H9 (cell line): ENCODE results near the gene SEMA4C. TPM values are rescaled to one million over a fixed set of nuclear protein-coding genes. Genes with fewer than 3 reads are reported as not detected.

ENCODE experiments used
- DNase-seq: peaks from one replicate; pipeline ENCODE4 v3.0.0-alpha.2; 2017
- H2AFZ ChIP-seq: one replicate; pipeline ENCODE4 v1.6.1; 2013; ENCODE audit warnings: mild to moderate bottlenecking, low read length, control low read depth, moderate library complexity
- H2AK5ac ChIP-seq: 2 replicates; pipeline ENCODE4 v1.6.1; 2013; ENCODE audit warnings: low read length, control low read depth, mixed read lengths; ENCODE audit not compliant: insufficient read length
- H2BK120ac ChIP-seq: one replicate; pipeline ENCODE4 v1.6.1; 2013; ENCODE audit warnings: low read depth, mild to moderate bottlenecking, low read length, control low read depth, inconsistent platforms; ENCODE audit not compliant: poor library complexity, severe bottlenecking
- H2BK12ac ChIP-seq: 2 replicates; pipeline ENCODE4 v1.6.1; 2013; ENCODE audit warnings: low read length, control low read depth, mixed read lengths, low read depth; ENCODE audit not compliant: insufficient read length
- H2BK15ac ChIP-seq: 2 replicates; pipeline ENCODE4 v1.6.1; 2013; ENCODE audit warnings: low read depth, low read length, control low read depth
- H2BK20ac ChIP-seq: one replicate; pipeline ENCODE4 v1.6.1; 2013; ENCODE audit warnings: low read depth, mild to moderate bottlenecking, low read length, control low read depth, inconsistent platforms; ENCODE audit not compliant: poor library complexity, severe bottlenecking
- H2BK5ac ChIP-seq: 2 replicates; pipeline ENCODE4 v1.6.1; 2013; ENCODE audit warnings: low read length, control low read depth, mixed read lengths; ENCODE audit not compliant: insufficient read length
- H3K14ac ChIP-seq: 2 replicates; pipeline ENCODE4 v1.6.1; 2013; ENCODE audit warnings: low read length, control low read depth; ENCODE audit not compliant: insufficient read depth
- H3K18ac ChIP-seq: 2 replicates; pipeline ENCODE4 v1.6.1; 2013; ENCODE audit warnings: low read depth, mild to moderate bottlenecking, mixed read lengths, low read length, control low read depth; ENCODE audit not compliant: insufficient read length
- H3K23ac ChIP-seq: 2 replicates; pipeline ENCODE4 v1.6.1; 2013; ENCODE audit warnings: low read length, control low read depth, mixed read lengths, low read depth; ENCODE audit not compliant: insufficient read length
- H3K23me2 ChIP-seq: 2 replicates; pipeline ENCODE4 v1.6.1; 2013; ENCODE audit warnings: low read depth, mild to moderate bottlenecking, mixed read lengths, low read length, control low read depth; ENCODE audit not compliant: insufficient read length, poor library complexity, severe bottlenecking
- H3K27ac ChIP-seq: 2 replicates; pipeline ENCODE4 v1.5.1; 2013; ENCODE audit warnings: low read length, control low read depth, mixed read lengths, low read depth; ENCODE audit not compliant: insufficient read length
- H3K27me3 ChIP-seq: 2 replicates; pipeline ENCODE4 v1.6.1; 2013; ENCODE audit warnings: low read length, control low read depth, inconsistent platforms; ENCODE audit not compliant: insufficient read depth
- H3K4ac ChIP-seq: 2 replicates; pipeline ENCODE4 v1.6.1; 2013; ENCODE audit warnings: low read depth, mild to moderate bottlenecking, control low read depth, inconsistent platforms, low read length, moderate library complexity
- H3K4me1 ChIP-seq: 2 replicates; pipeline ENCODE4 v1.6.1; 2013; ENCODE audit warnings: low read length, control low read depth, inconsistent platforms; ENCODE audit not compliant: insufficient read depth
- H3K4me2 ChIP-seq: 2 replicates; pipeline ENCODE4 v1.6.1; 2013; ENCODE audit warnings: low read length, control low read depth, mixed read lengths; ENCODE audit not compliant: insufficient read length, insufficient read depth
- H3K56ac ChIP-seq: 2 replicates; pipeline ENCODE4 v1.6.1; 2013; ENCODE audit warnings: low read depth, mild to moderate bottlenecking, mixed read lengths, low read length, control low read depth; ENCODE audit not compliant: insufficient read length
- H3K79me1 ChIP-seq: 2 replicates; pipeline ENCODE4 v1.6.1; 2013; ENCODE audit warnings: low read depth, mild to moderate bottlenecking, moderate library complexity, low read length, control low read depth, inconsistent platforms; ENCODE audit not compliant: insufficient read depth, poor library complexity, severe bottlenecking
- H3K79me2 ChIP-seq: 2 replicates; pipeline ENCODE4 v1.6.1; 2013; ENCODE audit warnings: low read length, control low read depth, inconsistent platforms; ENCODE audit not compliant: insufficient read depth
- H3K9ac ChIP-seq: 2 replicates; pipeline ENCODE4 v1.6.1; 2013; ENCODE audit warnings: low read length, control low read depth, mixed read lengths; ENCODE audit not compliant: insufficient read length; ENCODE audit errors: extremely low read depth
- H3K9me3 ChIP-seq: one replicate; pipeline ENCODE4 v1.6.1; 2013; ENCODE audit warnings: low read depth, low read length, inconsistent platforms; ENCODE audit not compliant: control insufficient read depth
- H3T11ph ChIP-seq: one replicate; pipeline ENCODE4 v1.6.1; 2013; ENCODE audit warnings: mild to moderate bottlenecking, low read length, control low read depth, inconsistent platforms
- H4K20me1 ChIP-seq: one replicate; pipeline ENCODE4 v1.6.1; 2013; ENCODE audit not compliant: control insufficient read depth, insufficient read length, insufficient read depth
- H4K5ac ChIP-seq: 2 replicates; pipeline ENCODE4 v1.6.1; 2013; ENCODE audit warnings: low read depth, mild to moderate bottlenecking, mixed read lengths, low read length, control low read depth; ENCODE audit not compliant: insufficient read length
- H4K8ac ChIP-seq: replicated peaks from 2 replicates; pipeline ENCODE4 v1.6.1; 2013; ENCODE audit warnings: low read length, control low read depth, mixed read lengths, low read depth; ENCODE audit not compliant: insufficient read length
- H4K91ac ChIP-seq: 2 replicates; pipeline ENCODE4 v1.6.1; 2013; ENCODE audit warnings: low read depth, mild to moderate bottlenecking, moderate library complexity, mixed read lengths, low read length, control low read depth; ENCODE audit not compliant: insufficient read length
- H3K27ac Mint-ChIP-seq, 3 experiments: 2 replicates in 2 of 3; 3 replicates in 1 of 3; pipeline ENCODE4 v1.8.0; 2020 to 2021; ENCODE audit warnings: mixed read lengths in 3 of 3, mild to moderate bottlenecking in 1 of 3, moderate library complexity in 1 of 3
- H3K27me3 Mint-ChIP-seq: 2 replicates; pipeline ENCODE4 v1.8.0; 2021; ENCODE audit warnings: low read depth, mild to moderate bottlenecking, moderate library complexity, mixed read lengths
- H3K36me3 Mint-ChIP-seq, 3 experiments: 2 replicates in 2 of 3; 3 replicates in 1 of 3; pipeline ENCODE4 v1.8.0; 2020 to 2021; ENCODE audit warnings: low read depth in 3 of 3, mixed read lengths in 3 of 3; ENCODE audit not compliant: insufficient read depth in 1 of 3
- H3K4me1 Mint-ChIP-seq, 2 experiments: 2 replicates each; pipeline ENCODE4 v1.8.0; 2020; ENCODE audit warnings: mixed read lengths in 2 of 2
- H3K4me3 Mint-ChIP-seq, 2 experiments: 2 replicates in 1 of 2; 3 replicates in 1 of 2; pipeline ENCODE4 v1.8.0; 2020 to 2021; ENCODE audit warnings: mild to moderate bottlenecking in 2 of 2, mixed read lengths in 2 of 2, moderate library complexity in 1 of 2
- H3K9me3 Mint-ChIP-seq, 2 experiments: 2 replicates in 1 of 2; 3 replicates in 1 of 2; pipeline ENCODE4 v1.8.0; 2020; ENCODE audit warnings: mild to moderate bottlenecking in 2 of 2, mixed read lengths in 2 of 2, moderate library complexity in 1 of 2
- CTCF ChIP-seq: fragments of 200-600 bp; sonication (generic); conservative IDR thresholded peaks from 3 replicates; pipeline ENCODE4 v1.8.0; 2021; ENCODE audit warnings: antibody characterized with exemption, mild to moderate bottlenecking
- WGBS: extraction: QIAGEN DNeasy Blood & Tissue Kit; methylation state at CpG from one replicate; pipeline ENCODE4 v1.1.7; 2013; ENCODE audit warnings: missing lambda C conversion rate, low lambda C conversion rate, mixed read lengths; ENCODE audit not compliant: insufficient read length; ENCODE audit errors: extremely low coverage; 5-methylcytosine and 5-hydroxymethylcytosine counted together
- total RNA-seq: library from RNA; stranded (reverse); gene quantifications from 2 replicates; pipeline ENCODE4 v1.2.1, GENCODE V29; 2021

SEMA4C gene
- total RNA-seq, 1 experiment from 2014 or later: 81.6 TPM

GRCh38 chr2:96883306-96883705, 13.4 kb upstream of the SEMA4C start:
- no peak overlapping the region for H3K4ac ChIP-seq
- no peak overlapping the region for H4K8ac ChIP-seq
- H2AFZ ChIP-seq: no peak overlapping the region
- no peak overlapping the region for H3K4me2 ChIP-seq
- no CpG with 5 or more reads among the region's 9 CpGs for WGBS
- H3K79me1 ChIP-seq: no peaks in the 10 kb centered on the region
- no peaks in the 10 kb centered on the region; a peak in 1 of 5 replicates for H3K9me3 Mint-ChIP-seq
- no peak overlapping the region for H4K91ac ChIP-seq
- H3T11ph ChIP-seq: no peak overlapping the region
- H2AK5ac ChIP-seq: no peak overlapping the region
- H2BK12ac ChIP-seq: no peak overlapping the region
- no peak for TF ChIP-seq CTCF
- no peaks in the 10 kb centered on the region for H3K9me3 ChIP-seq
- H3K27ac ChIP-seq: no peak overlapping the region
- no peak overlapping the region for H2BK120ac ChIP-seq
- peaks cover 3% of the 10 kb centered on the region; the same call in 1 of the 2 replicates for H3K4me1 ChIP-seq
- H3K27ac Mint-ChIP-seq: no peak overlapping the region
- H2BK20ac ChIP-seq: no peak overlapping the region
- H3K18ac ChIP-seq: no peak overlapping the region
- H3K56ac ChIP-seq: no peak overlapping the region
- H3K27me3 Mint-ChIP-seq: peaks cover 5% of the 10 kb centered on the region
- H3K4me3 Mint-ChIP-seq: no peak overlapping the region
- no peaks in the 10 kb centered on the region for H3K79me2 ChIP-seq
- H3K9ac ChIP-seq: no peak overlapping the region
- H3K36me3 Mint-ChIP-seq: no peaks in the 10 kb centered on the region
- DNase-seq: no peak
- no peak overlapping the region for H2BK5ac ChIP-seq
- no peak overlapping the region for H3K23ac ChIP-seq
- H3K4me1 Mint-ChIP-seq: peaks cover 49 to 51% of the 10 kb centered on the region in 2 experiments
- no peak overlapping the region for H4K5ac ChIP-seq
- no peaks in the 10 kb centered on the region for H4K20me1 ChIP-seq
- H2BK15ac ChIP-seq: no peak overlapping the region
- no peaks in the 10 kb centered on the region for H3K23me2 ChIP-seq
- no peaks in the 10 kb centered on the region; the same call in 1 of the 2 replicates for H3K27me3 ChIP-seq
- no peak overlapping the region for H3K14ac ChIP-seq
